IPS-20b (cell line): ENCODE data around the gene UBE3A.
"Not testable (repeated sequence)": the region's sequence is repeated elsewhere in the genome, so short reads cannot be mapped to it uniquely, and the experiment has no call there.

ENCODE experiments used
- H3K27ac ChIP-seq: one replicate; pipeline ENCODE4 v1.5.1; 2013; ENCODE audit warnings: low read length
- H3K27me3 ChIP-seq: 2 replicates; pipeline ENCODE4 v1.6.1; 2013; ENCODE audit warnings: mild to moderate bottlenecking, low read length, inconsistent platforms; ENCODE audit not compliant: insufficient read depth
- H3K36me3 ChIP-seq: 2 replicates; pipeline ENCODE4 v1.6.1; 2013; ENCODE audit warnings: low read depth, mild to moderate bottlenecking, inconsistent platforms, low read length, moderate library complexity; ENCODE audit not compliant: insufficient read depth
- H3K4me1 ChIP-seq: 2 replicates; pipeline ENCODE4 v1.6.1; 2013; ENCODE audit warnings: mild to moderate bottlenecking, control low read depth, inconsistent platforms, low read length, moderate library complexity; ENCODE audit not compliant: insufficient read depth
- H3K4me3 ChIP-seq: 2 replicates; pipeline ENCODE4 v1.5.1; 2013; ENCODE audit warnings: mild to moderate bottlenecking, low read length, inconsistent platforms
- H3K9ac ChIP-seq: 2 replicates; pipeline ENCODE4 v1.6.1; 2013; ENCODE audit warnings: low read depth, mild to moderate bottlenecking, inconsistent platforms, low read length, moderate library complexity
- H3K9me3 ChIP-seq: 2 replicates; pipeline ENCODE4 v1.6.1; 2013; ENCODE audit warnings: mild to moderate bottlenecking, low read depth, low read length, inconsistent platforms; ENCODE audit not compliant: insufficient read depth

The UBE3A gene

GRCh38 chr15:25415707-25416106, 23.1 kb downstream of the UBE3A start:
- Histone ChIP-seq H3K27ac (no peak overlapping the region), H3K4me3 (no peak overlapping the region), H3K27me3 (no peaks in the 10 kb centered on the region), H3K9ac (no peak overlapping the region), H3K36me3 (no peaks in the 10 kb centered on the region), H3K4me1 (peaks cover 13% of the 10 kb centered on the region; the same call in 1 of the 2 replicates), H3K9me3 (no peaks in the 10 kb centered on the region)

GRCh38 chr15:25415217-25415616, 23.6 kb downstream of the UBE3A start:
- H3K27me3 ChIP-seq, result no peaks in the 10 kb centered on the region
- peaks cover 17% of the 10 kb centered on the region; the same call in 1 of the 2 replicates for H3K4me1 ChIP-seq
- H3K4me3 ChIP-seq, result no peak overlapping the region
- H3K27ac ChIP-seq, result no peak overlapping the region
- no peak overlapping the region for H3K9ac ChIP-seq
- no peaks in the 10 kb centered on the region for H3K9me3 ChIP-seq
- H3K36me3 ChIP-seq, result no peaks in the 10 kb centered on the region

- H3K27me3 ChIP-seq, result no peaks in the 10 kb centered on the region
- H3K4me3 ChIP-seq, result no peak overlapping the region
- peaks cover 7% of the 10 kb centered on the region; the same call in 1 of the 2 replicates for H3K36me3 ChIP-seq
- H3K27ac ChIP-seq, result no peak overlapping the region
- H3K9ac ChIP-seq, result no peak overlapping the region
- H3K4me1 ChIP-seq, result peaks cover 22% of the 10 kb centered on the region; the same call in 1 of the 2 replicates
- no peaks in the 10 kb centered on the region for H3K9me3 ChIP-seq
These were observed 28.2 kb downstream of the UBE3A start for GRCh38 chr15:25410649-25411048.

- not testable (repeated sequence) for H3K27me3 ChIP-seq, H3K9ac ChIP-seq, H3K27ac ChIP-seq, H3K9me3 ChIP-seq, H3K4me3 ChIP-seq
- peaks cover 22% of the 10 kb centered on the region; the same call in 1 of the 2 replicates for H3K4me1 ChIP-seq
- peaks cover 16% of the 10 kb centered on the region; the same call in 1 of the 2 replicates for H3K36me3 ChIP-seq
These were observed 29.1 kb downstream of the UBE3A start for GRCh38 chr15:25409731-25410130.

DNA sequence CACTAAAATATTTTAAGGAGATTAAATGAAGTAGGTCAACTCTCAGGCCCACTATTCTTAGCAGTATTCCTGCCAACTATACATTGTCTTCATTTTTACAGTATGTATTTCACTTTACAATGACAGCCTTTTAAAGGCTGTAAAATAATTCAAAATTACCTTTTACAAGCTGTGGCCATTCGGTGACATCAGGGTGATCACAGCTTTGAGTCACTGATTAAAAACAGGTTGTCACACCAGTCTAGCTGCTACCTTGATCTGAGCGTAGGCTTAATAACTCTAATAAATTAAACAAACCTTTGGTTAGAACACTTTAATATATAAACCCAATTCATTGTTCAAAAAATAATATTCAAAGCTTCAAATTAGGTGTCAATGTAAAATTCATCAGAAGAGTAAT, 29.9 kb downstream of the UBE3A start:
- H3K27ac ChIP-seq, result no peak overlapping the region
- no peak overlapping the region for H3K9ac ChIP-seq
- no peaks in the 10 kb centered on the region for H3K9me3 ChIP-seq
- peaks cover 22% of the 10 kb centered on the region; the same call in 1 of the 2 replicates for H3K4me1 ChIP-seq
- H3K4me3 ChIP-seq, result no peak overlapping the region
- H3K36me3 ChIP-seq, result peaks cover 24% of the 10 kb centered on the region; the same call in 1 of the 2 replicates
- no peaks in the 10 kb centered on the region for H3K27me3 ChIP-seq

- Histone ChIP-seq H3K36me3 (peaks cover 29% of the 10 kb centered on the region; the same call in 1 of the 2 replicates), H3K27ac (no peak overlapping the region), H3K4me3 (no peak overlapping the region), H3K4me1 (peaks cover 22% of the 10 kb centered on the region; the same call in 1 of the 2 replicates), H3K9ac (no peak overlapping the region), H3K27me3 (no peaks in the 10 kb centered on the region), H3K9me3 (no peaks in the 10 kb centered on the region)
These were observed 30.4 kb downstream of the UBE3A start for GRCh38 chr15:25408428-25408827.

GRCh38 chr15:25407950-25408349, 30.9 kb downstream of the UBE3A start:
- H3K4me1 ChIP-seq, result peaks cover 22% of the 10 kb centered on the region; the same call in 1 of the 2 replicates
- no peak overlapping the region for H3K4me3 ChIP-seq
- H3K27ac ChIP-seq, result no peak overlapping the region
- H3K36me3 ChIP-seq, result peaks cover 34% of the 10 kb centered on the region; the same call in 1 of the 2 replicates
- no peaks in the 10 kb centered on the region for H3K27me3 ChIP-seq
- H3K9ac ChIP-seq, result no peak overlapping the region
- no peaks in the 10 kb centered on the region for H3K9me3 ChIP-seq

DNA sequence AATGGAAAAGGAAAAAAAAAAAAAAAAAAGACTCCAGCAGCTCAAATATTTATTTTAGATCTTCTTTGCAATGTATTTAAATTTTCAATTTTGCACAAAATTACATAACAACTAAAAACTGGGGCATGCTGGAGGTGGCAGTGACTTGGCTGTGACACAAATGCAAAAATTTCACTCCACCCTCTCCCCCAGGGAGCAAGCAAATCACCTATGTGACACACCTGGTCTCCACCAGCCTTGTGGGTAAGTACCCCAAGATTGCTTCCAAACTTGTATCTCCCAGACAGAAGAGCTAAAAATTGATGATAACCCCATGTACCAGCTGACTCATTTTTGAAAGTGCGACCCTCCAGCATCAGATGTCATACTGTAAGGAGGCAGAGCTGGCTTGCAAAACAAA, 32.0 kb downstream of the UBE3A start:
- Histone ChIP-seq H3K27ac (no peak overlapping the region), H3K36me3 (peaks cover 45% of the 10 kb centered on the region; the same call in 1 of the 2 replicates), H3K9me3 (no peaks in the 10 kb centered on the region)

GRCh38 chr15:25406261-25406660, 32.6 kb downstream of the UBE3A start:
- H3K27me3 ChIP-seq, result no peaks in the 10 kb centered on the region
- no peaks in the 10 kb centered on the region for H3K9me3 ChIP-seq
- peak overlapping the region; percentile 14; the same call in 1 of the 2 replicates for H3K9ac ChIP-seq
- no peak overlapping the region for H3K27ac ChIP-seq
- peaks cover 46% of the 10 kb centered on the region; the same call in 1 of the 2 replicates for H3K36me3 ChIP-seq
- H3K4me1 ChIP-seq, result peaks cover 22% of the 10 kb centered on the region; the same call in 1 of the 2 replicates
- H3K4me3 ChIP-seq, result no peak overlapping the region

More for the DNA sequence above, 32.0 kb downstream of the UBE3A start:
- Histone ChIP-seq H3K4me1 (peaks cover 22% of the 10 kb centered on the region; the same call in 1 of the 2 replicates), H3K4me3 (peak overlapping the region; percentile 26; the same call in 1 of the 2 replicates), H3K27me3 (no peaks in the 10 kb centered on the region), H3K9ac (no peak overlapping the region)

GRCh38 chr15:25403771-25404170, 35.1 kb downstream of the UBE3A start:
- Histone ChIP-seq H3K27me3 (no peaks in the 10 kb centered on the region), H3K4me1 (peaks cover 17% of the 10 kb centered on the region; the same call in 1 of the 2 replicates), H3K36me3 (peaks cover 56% of the 10 kb centered on the region; the same call in 1 of the 2 replicates), H3K27ac (no peak overlapping the region), H3K4me3 (no peak overlapping the region), H3K9me3 (no peaks in the 10 kb centered on the region), H3K9ac (no peak overlapping the region)

DNA sequence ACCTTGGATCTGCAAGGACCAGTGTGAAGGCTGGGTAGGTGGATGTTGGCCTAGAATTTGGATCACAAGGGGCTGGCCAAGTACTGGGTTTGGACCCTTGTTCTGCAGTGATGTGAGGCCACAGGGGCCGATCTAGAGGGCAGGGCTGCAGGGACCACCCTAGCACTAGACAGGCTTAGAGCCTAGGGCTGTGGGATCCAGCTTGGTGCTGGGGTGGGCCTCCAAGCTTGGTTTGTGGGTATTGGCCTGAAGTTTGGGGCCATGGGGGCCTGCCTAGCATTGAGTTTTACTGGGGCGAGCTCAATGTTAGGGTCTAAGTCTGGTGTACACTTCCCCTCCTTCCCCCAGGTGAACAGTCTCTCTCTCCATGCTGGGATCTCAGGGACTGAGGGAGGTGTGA, 36.5 kb downstream of the UBE3A start:
- Histone ChIP-seq H3K36me3 (peaks cover 51% of the 10 kb centered on the region; the same call in 1 of the 2 replicates), H3K9ac (no peak overlapping the region), H3K4me3 (no peak overlapping the region), H3K4me1 (peaks cover 19% of the 10 kb centered on the region; the same call in 1 of the 2 replicates), H3K27me3 (no peaks in the 10 kb centered on the region), H3K27ac (no peak overlapping the region), H3K9me3 (no peaks in the 10 kb centered on the region)

GRCh38 chr15:25401501-25401900, 37.3 kb downstream of the UBE3A start:
- Histone ChIP-seq H3K9ac (no peak overlapping the region), H3K4me1 (peaks cover 11% of the 10 kb centered on the region; the same call in 1 of the 2 replicates), H3K9me3 (no peaks in the 10 kb centered on the region), H3K36me3 (peaks cover 51% of the 10 kb centered on the region; the same call in 1 of the 2 replicates), H3K27ac (no peak overlapping the region), H3K4me3 (no peak overlapping the region), H3K27me3 (no peaks in the 10 kb centered on the region)
